NB4 (cell line): ENCODE data around the gene AP2B1.

ENCODE experiments used
- CTCF ChIP-seq: IDR thresholded peaks from one replicate; pipeline ENCODE4 v1.5.1; 2012; ENCODE audit warnings: low read depth, low read length
- MAX ChIP-seq: IDR thresholded peaks from 2 replicates; pipeline ENCODE4 v1.6.1; 2011; ENCODE audit warnings: low read depth, low read length
- MYC ChIP-seq: IDR thresholded peaks from 2 replicates; pipeline ENCODE4 v1.6.1; 2011; ENCODE audit warnings: low read depth, low read length
- POLR2A ChIP-seq: IDR thresholded peaks from 2 replicates; pipeline ENCODE4 v1.6.1; 2011; ENCODE audit warnings: mild to moderate bottlenecking; ENCODE audit not compliant: insufficient read length; ENCODE audit errors: extremely low read depth

DNA sequence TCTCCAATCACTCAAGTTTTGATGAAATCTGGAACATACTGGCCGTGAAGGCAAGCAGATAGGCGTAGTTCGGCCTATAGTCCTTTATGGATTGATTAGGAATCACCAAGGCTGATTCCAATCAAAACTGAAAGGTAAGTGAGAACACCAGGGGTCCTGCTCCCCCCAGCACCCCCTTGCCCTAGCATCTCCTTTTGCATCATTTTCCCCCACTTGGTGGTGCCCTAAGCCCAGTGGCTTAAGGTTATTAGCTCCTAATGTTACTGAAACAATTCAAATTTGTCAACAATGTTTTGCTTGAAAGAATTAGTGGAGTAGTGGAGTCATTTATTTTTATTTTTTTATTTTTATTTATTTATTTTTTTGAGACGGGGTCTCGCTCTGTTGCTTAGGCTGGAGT lies 31.4 kb upstream of the AP2B1 start:
- TF ChIP-seq CTCF = peak; percentile 40
- no peak for TF ChIP-seq POLR2A
- TF ChIP-seq MAX = no peak
- TF ChIP-seq MYC = no peak
